ENCODE data around the gene SLFN5.
A peak's percentile ranks its signal among the peaks of the same experiment; 100 is the strongest.
"Not testable (repeated sequence)": the region's sequence is repeated elsewhere in the genome, so short reads cannot be mapped to it uniquely, and the experiment has no call there.

The SLFN5 gene

GRCh38 chr17:35242805-35243560 is at the start of gene SLFN5:
SLFN5 (plus strand) TSS chr17:35243072; CDS start chr17:35258691, 15,619 bp downstream.
- DNase-seq (ENCODE audit: low spot score) = peak; percentile 97

- not testable (repeated sequence) for DNase-seq (ENCODE audit: low spot score)
These were observed 48.9 kb upstream of the SLFN5 start, which contains the start of gene SLC35G3 for GRCh38 chr17:35194001-35194400. SLC35G3 (minus strand) TSS chr17:35194393; CDS start chr17:35194307, 86 bp downstream.

GRCh38 chr17:35195062-35195461 is 47.8 kb upstream of the SLFN5 start:
- DNase-seq (ENCODE audit: low spot score) = not testable (repeated sequence)

GRCh38 chr17:35202582-35202981 is 40.3 kb upstream of the SLFN5 start:
- DNase-seq (ENCODE audit: low spot score) = not testable (repeated sequence)

GRCh38 chr17:35210741-35211140 is 32.1 kb upstream of the SLFN5 start:
- DNase-seq (ENCODE audit: low spot score) = no peak

- no peak for DNase-seq (ENCODE audit: low spot score)
These were observed 30.2 kb upstream of the SLFN5 start for GRCh38 chr17:35212668-35213067.

GRCh38 chr17:35213412-35213940 is 29.4 kb upstream of the SLFN5 start:
- DNase-seq (ENCODE audit: low spot score) = no peak

- no peak for DNase-seq (ENCODE audit: low spot score)
These were observed 28.7 kb upstream of the SLFN5 start for GRCh38 chr17:35214192-35214591.

- DNase-seq (ENCODE audit: low spot score) = no peak
These were observed 28.1 kb upstream of the SLFN5 start for GRCh38 chr17:35214631-35215273.

GRCh38 chr17:35217107-35217506 is 25.8 kb upstream of the SLFN5 start:
- no peak for DNase-seq (ENCODE audit: low spot score)

GRCh38 chr17:35218915-35219314 is 24.0 kb upstream of the SLFN5 start:
- no peak for DNase-seq (ENCODE audit: low spot score)

- DNase-seq (ENCODE audit: low spot score) = no peak
These were observed 20.4 kb upstream of the SLFN5 start for GRCh38 chr17:35222452-35222851.

GRCh38 chr17:35224436-35224835 is 18.4 kb upstream of the SLFN5 start:
- DNase-seq (ENCODE audit: low spot score) = no peak

- DNase-seq (ENCODE audit: low spot score) = no peak
These were observed 15.3 kb upstream of the SLFN5 start for GRCh38 chr17:35227546-35227945.

- no peak for DNase-seq (ENCODE audit: low spot score)
These were observed 13.2 kb upstream of the SLFN5 start for GRCh38 chr17:35229638-35230037.

- DNase-seq (ENCODE audit: low spot score) = not testable (repeated sequence)
These were observed 8.6 kb upstream of the SLFN5 start for GRCh38 chr17:35234315-35234714.

GRCh38 chr17:35235289-35235688 is 7.6 kb upstream of the SLFN5 start:
- DNase-seq (ENCODE audit: low spot score) = no peak

- no peak for DNase-seq (ENCODE audit: low spot score)
These were observed 7.0 kb upstream of the SLFN5 start for GRCh38 chr17:35235917-35236316.

GRCh38 chr17:35236821-35237220 is 6.1 kb upstream of the SLFN5 start:
- DNase-seq (ENCODE audit: low spot score) = no peak

- peak; percentile 68 for DNase-seq (ENCODE audit: low spot score)
These were observed 4.1 kb upstream of the SLFN5 start for GRCh38 chr17:35238821-35239220.

- no peak for DNase-seq (ENCODE audit: low spot score)
These were observed 3.0 kb upstream of the SLFN5 start for GRCh38 chr17:35239823-35240222.

GRCh38 chr17:35240861-35241260 is 2.0 kb upstream of the SLFN5 start:
- DNase-seq (ENCODE audit: low spot score) = no peak

GRCh38 chr17:35241520-35241919 is 1.4 kb upstream of the SLFN5 start:
- DNase-seq (ENCODE audit: low spot score) = no peak

Measured in AG08395 (cell line).